Vagina (tissue), 2 donors: ENCODE data around the gene MCM3AP. TPM values are rescaled to one million over a fixed set of nuclear protein-coding genes. Genes with fewer than 3 reads are reported as not detected.

ENCODE experiments used
- DNase-seq, 2 donors: peaks; one replicate each; pipeline ENCODE4 v3.0.0-alpha.2; 2017; ENCODE audit errors: extremely low spot score in 2 of 2
- H3K27ac ChIP-seq: fragments of 200-600 bp; sonication (generic); one replicate; pipeline ENCODE4 v1.5.1; 2019
- H3K27me3 ChIP-seq: fragments of 200-600 bp; sonication (generic); one replicate; pipeline ENCODE4 v1.5.1; 2019
- H3K36me3 ChIP-seq, 2 donors: fragments of 200-600 bp; sonication (generic); one replicate each; pipeline ENCODE4 v1.5.1; 2017 to 2019
- H3K4me1 ChIP-seq: fragments of 200-600 bp; sonication (generic); one replicate; pipeline ENCODE4 v1.5.1; 2019
- H3K4me3 ChIP-seq, 2 donors: fragments of 200-600 bp; sonication (generic); 1 replicate in 1 of 2; 2 replicates in 1 of 2; pipeline ENCODE4 v1.5.1; 2016 to 2019
- H3K9me3 ChIP-seq: fragments of 200-600 bp; sonication (generic); one replicate; pipeline ENCODE4 v1.5.1; 2019
- CTCF ChIP-seq, 3 experiments: fragments of 450-650 bp in 2 of 3; fragments of 200-600 bp in 1 of 3; sonication (generic) in 1 of 3; IDR thresholded peaks; one replicate each; pipeline ENCODE4 v1.5.1; 2017 to 2019; ENCODE audit warnings: antibody characterized with exemption in 3 of 3, mild to moderate bottlenecking in 2 of 3, moderate library complexity in 2 of 3
- POLR2A ChIP-seq, 2 donors: fragments of 450-650 bp; IDR thresholded peaks; one replicate each; pipeline ENCODE4 v1.6.1; 2017; ENCODE audit warnings: antibody characterized with exemption in 2 of 2, mild to moderate bottlenecking in 2 of 2, moderate library complexity in 2 of 2
- POLR2AphosphoS5 ChIP-seq, 2 donors: sonication (generic); formaldehyde crosslinking; IDR thresholded peaks; one replicate each; pipeline ENCODE4 v1.9.0; 2017; ENCODE audit warnings: antibody characterized with exemption in 2 of 2, mild to moderate bottlenecking in 2 of 2, low read depth in 1 of 2; ENCODE audit not compliant: insufficient read depth in 1 of 2
- intact Hi-C: fragments of 100-400 bp; cut with DNase I; formaldehyde crosslinking; loops from one replicate; pipeline ENCODE4 v1.15.1; 2023
- total RNA-seq: library from RNA; depleted of rRNA; stranded (reverse); fragments of >200 nt; gene quantifications from one replicate; pipeline ENCODE4 v1.2.3, GENCODE V29; 2016

Gene MCM3AP
- total RNA-seq, 1 donor from 2014 or later = 115 TPM

GRCh38 chr21:46294647-46295176 is 9.3 kb upstream of the MCM3AP start:
- peaks cover 29% of the 10 kb centered on the region for H3K4me1 ChIP-seq
- TF ChIP-seq POLR2A (IDR thresholded peaks at IDR 0.05) (no peak), POLR2AphosphoS5 (IDR thresholded peaks at IDR 0.05; ENCODE audit: insufficient read depth in 1 of 2, low read depth in 1 of 2) (no peak), CTCF (IDR thresholded peaks at IDR 0.05) (no peak)
- H3K27ac ChIP-seq = peak overlapping the region; percentile 20
- DNase-seq = no peak
- no peaks in the 10 kb centered on the region for H3K27me3 ChIP-seq
- H3K9me3 ChIP-seq = no peaks in the 10 kb centered on the region
- peaks cover 0 to 10% of the 10 kb centered on the region in 2 donors for H3K36me3 ChIP-seq
- no peak overlapping the region for H3K4me3 ChIP-seq
- intact Hi-C loops = no loop called here

- TF ChIP-seq POLR2AphosphoS5 (IDR thresholded peaks at IDR 0.05; ENCODE audit: insufficient read depth in 1 of 2, low read depth in 1 of 2) (no peak), POLR2A (IDR thresholded peaks at IDR 0.05) (no peak)
- H3K36me3 ChIP-seq = peaks cover 0 to 10% of the 10 kb centered on the region in 2 donors
- H3K4me3 ChIP-seq = no peak overlapping the region
- intact Hi-C loops = no loop called here
- no peak for DNase-seq
- no peaks in the 10 kb centered on the region for H3K9me3 ChIP-seq
- no peak overlapping the region for H3K27ac ChIP-seq
- peaks cover 29% of the 10 kb centered on the region for H3K4me1 ChIP-seq
- H3K27me3 ChIP-seq = no peaks in the 10 kb centered on the region
Measured at GRCh38 chr21:46291561-46291960, 6.2 kb upstream of the MCM3AP start.

- H3K9me3 ChIP-seq = no peaks in the 10 kb centered on the region
- no peak for DNase-seq
- H3K4me3 ChIP-seq = no peak overlapping the region
- no peak overlapping the region for H3K27ac ChIP-seq
- intact Hi-C loops = no loop called here
- H3K4me1 ChIP-seq = peaks cover 25% of the 10 kb centered on the region
- H3K27me3 ChIP-seq = no peaks in the 10 kb centered on the region
- TF ChIP-seq CTCF (IDR thresholded peaks at IDR 0.05) (no peak), POLR2AphosphoS5 (IDR thresholded peaks at IDR 0.05; ENCODE audit: insufficient read depth in 1 of 2, low read depth in 1 of 2) (no peak), POLR2A (IDR thresholded peaks at IDR 0.05) (no peak)
- H3K36me3 ChIP-seq = peaks cover 0 to 10% of the 10 kb centered on the region in 2 donors
Measured at GRCh38 chr21:46289655-46290179, 4.3 kb upstream of the MCM3AP start.

GRCh38 chr21:46287541-46287940 is 2.1 kb upstream of the MCM3AP start:
- Histone ChIP-seq H3K27me3 (no peaks in the 10 kb centered on the region), H3K27ac (no peak overlapping the region), H3K36me3 (peaks cover 0 to 11% of the 10 kb centered on the region in 2 donors), H3K4me3 (no peak overlapping the region), H3K9me3 (no peaks in the 10 kb centered on the region), H3K4me1 (peaks cover 47% of the 10 kb centered on the region)
- DNase-seq = no peak
- TF ChIP-seq POLR2AphosphoS5 (IDR thresholded peaks at IDR 0.05; ENCODE audit: insufficient read depth in 1 of 2, low read depth in 1 of 2) (no peak), CTCF (IDR thresholded peaks at IDR 0.05) (no peak), POLR2A (IDR thresholded peaks at IDR 0.05) (no peak)
- intact Hi-C loops = no loop called here

GRCh38 chr21:46286648-46287002 is 1.2 kb upstream of the MCM3AP start:
- Histone ChIP-seq H3K9me3 (no peaks in the 10 kb centered on the region), H3K27me3 (no peaks in the 10 kb centered on the region), H3K27ac (peak overlapping the region; percentile 92), H3K4me1 (peaks cover 56% of the 10 kb centered on the region), H3K4me3 (peak overlapping the region; percentile 80 to 97), H3K36me3 (peaks cover 0 to 16% of the 10 kb centered on the region in 2 donors)
- intact Hi-C loops = no loop called here
- DNase-seq = no peak
- TF ChIP-seq POLR2A (IDR thresholded peaks at IDR 0.05) (no peak), CTCF (IDR thresholded peaks at IDR 0.05) (no peak), POLR2AphosphoS5 (IDR thresholded peaks at IDR 0.05; ENCODE audit: insufficient read depth in 1 of 2, low read depth in 1 of 2) (no peak)
